ENCODE measurements around the gene PRDM16.

Gene PRDM16

DNA sequence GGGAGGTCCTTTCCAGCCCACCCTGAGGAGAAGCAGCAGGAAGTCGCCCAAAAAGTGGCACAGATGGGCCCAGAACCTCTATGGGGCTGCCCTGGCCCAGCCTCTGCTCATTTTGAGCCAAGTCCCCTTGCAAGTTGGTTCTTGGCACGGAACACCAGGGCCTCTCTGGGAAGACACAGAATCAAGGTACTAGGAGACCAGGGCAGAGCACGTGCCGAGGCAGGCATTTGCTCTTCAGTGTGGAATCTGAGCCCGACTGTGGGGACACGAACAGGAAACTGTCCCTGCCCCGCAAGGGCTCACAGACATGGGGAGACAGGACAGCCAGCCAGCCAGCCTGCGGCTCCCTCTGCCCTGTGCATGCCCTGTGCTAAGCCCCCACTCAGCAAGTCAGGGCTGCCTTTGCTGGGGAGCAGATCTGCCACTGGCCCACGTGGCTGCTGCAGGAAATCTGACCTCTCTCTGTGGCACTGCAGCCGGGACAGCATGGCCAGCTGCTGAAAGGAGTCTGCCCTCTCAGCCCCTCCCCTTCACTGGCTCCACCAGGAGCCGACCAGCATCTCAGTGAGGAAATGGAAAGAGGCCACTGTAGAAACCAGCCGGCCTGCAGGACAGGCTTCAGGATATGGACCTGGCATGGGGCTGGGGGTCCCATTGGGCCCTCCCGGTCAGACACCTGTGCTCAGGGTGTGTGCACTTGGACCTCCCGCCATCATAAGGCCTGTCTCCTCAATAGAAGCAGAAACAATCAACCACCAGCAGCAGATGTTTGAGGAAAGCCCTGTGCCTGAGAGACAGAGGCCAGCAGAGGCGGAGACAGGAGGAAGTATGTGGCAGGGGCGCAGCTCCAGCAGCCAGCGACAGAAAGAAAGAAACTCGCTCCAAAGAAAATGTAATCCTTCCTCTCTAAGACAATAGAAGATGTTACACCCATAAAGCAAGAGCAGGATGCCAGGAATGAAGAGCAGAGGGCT, 389.2 kb downstream of the PRDM16 start:
- DNase-seq = no peak

GRCh38 chr1:3459051-3459908, 390.3 kb downstream of the PRDM16 start:
- DNase-seq = no peak

DNA sequence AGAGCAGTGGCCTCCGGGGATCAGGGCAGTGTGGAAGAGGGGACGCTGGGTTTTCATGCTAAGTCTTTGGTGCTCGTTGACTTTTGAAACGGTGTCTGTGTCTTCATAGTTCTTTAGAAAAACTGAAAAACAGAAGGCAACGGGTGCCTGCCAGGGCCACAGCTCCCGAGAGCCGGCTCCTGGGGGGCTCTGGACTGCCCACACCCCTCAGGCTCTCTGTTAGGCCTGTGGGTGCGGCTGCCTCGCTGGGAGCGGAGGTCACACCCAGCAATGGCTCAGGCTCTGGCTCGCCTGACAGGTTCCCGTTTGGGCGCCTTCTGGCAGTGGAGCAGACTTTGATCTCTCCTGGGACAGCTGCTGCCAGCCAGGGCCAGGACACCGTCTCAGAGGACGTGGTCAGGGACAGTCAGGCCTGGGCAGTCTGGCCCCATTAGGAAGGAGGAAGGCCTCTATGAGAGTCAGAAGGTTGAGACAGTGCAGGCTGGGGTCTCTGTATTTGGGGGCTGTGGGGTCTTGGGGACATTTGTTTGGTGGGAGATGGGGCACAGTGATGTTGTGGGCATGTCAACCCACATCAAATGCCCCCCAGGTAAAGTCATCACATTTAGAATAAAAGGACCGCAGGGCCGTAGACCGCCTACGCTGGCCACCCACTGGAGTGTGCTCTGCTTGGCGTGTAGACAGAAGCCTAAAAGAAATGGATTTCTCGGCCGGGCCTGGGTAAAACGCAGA, 391.1 kb downstream of the PRDM16 start:
- DNase-seq = no peak

DNA sequence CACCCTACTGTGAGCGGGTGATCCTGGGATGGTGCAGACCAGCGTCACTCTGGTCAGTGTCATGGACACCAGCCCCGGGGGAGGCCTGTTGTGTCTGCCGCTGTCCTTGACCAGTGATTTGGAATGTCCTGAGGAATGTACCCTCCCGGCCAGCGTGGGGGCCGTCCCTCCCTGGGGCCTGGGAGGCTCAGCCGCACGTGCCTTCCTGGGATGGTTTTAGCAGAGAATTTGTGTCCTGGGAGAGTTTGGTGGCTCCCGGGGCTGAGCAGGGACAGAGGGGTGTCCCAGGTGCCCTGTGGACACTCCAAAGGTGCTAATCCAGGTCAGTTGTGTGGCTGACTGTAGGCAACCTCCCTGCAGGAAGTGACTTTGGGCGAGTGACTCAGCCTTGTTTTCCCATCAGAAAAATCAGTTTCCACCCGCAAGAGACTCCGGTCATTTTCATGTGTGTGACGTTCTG, 391.7 kb downstream of the PRDM16 start:
- DNase-seq = no peak

GRCh38 chr1:3461238-3461933, 392.4 kb downstream of the PRDM16 start:
- no peak for DNase-seq

DNA sequence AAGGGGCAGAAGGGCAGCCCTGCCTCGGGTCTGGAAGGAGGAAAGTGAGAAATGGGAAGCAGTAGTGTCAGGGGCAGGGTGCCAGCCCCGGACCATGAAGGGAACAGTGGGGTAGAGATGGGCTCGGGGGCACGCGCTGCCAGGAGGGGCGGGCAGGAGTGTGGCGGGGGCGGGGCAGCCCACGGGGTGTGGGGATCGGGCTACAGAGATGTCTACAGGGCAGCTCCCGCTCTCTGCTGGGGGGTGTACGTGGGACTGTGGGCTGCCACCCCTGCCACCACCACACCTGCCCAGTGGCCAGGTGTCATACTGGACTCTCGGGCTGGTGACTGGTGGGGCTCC, 392.9 kb downstream of the PRDM16 start:
- no peak for DNase-seq

- DNase-seq = no peak
Measured at GRCh38 chr1:3462356-3463012, 393.5 kb downstream of the PRDM16 start.

DNA sequence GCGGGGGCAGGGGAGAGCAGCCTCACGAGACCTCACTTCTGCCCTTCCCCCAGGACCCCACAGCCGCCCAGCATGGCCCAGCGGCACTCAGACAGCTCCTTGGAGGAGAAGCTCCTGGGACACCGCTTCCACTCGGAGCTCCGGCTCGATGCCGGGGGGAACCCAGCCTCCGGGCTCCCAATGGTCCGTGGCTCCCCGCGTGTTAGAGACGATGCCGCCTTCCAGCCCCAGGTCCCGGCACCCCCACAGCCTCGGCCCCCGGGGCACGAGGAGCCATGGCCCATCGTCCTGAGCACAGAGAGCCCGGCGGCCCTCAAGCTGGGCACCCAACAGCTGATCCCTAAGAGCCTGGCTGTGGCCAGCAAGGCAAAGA, 394.0 kb downstream of the PRDM16 start:
- no peak for DNase-seq

GRCh38 chr1:3463408-3463863, 394.4 kb downstream of the PRDM16 start:
- DNase-seq = no peak

DNA sequence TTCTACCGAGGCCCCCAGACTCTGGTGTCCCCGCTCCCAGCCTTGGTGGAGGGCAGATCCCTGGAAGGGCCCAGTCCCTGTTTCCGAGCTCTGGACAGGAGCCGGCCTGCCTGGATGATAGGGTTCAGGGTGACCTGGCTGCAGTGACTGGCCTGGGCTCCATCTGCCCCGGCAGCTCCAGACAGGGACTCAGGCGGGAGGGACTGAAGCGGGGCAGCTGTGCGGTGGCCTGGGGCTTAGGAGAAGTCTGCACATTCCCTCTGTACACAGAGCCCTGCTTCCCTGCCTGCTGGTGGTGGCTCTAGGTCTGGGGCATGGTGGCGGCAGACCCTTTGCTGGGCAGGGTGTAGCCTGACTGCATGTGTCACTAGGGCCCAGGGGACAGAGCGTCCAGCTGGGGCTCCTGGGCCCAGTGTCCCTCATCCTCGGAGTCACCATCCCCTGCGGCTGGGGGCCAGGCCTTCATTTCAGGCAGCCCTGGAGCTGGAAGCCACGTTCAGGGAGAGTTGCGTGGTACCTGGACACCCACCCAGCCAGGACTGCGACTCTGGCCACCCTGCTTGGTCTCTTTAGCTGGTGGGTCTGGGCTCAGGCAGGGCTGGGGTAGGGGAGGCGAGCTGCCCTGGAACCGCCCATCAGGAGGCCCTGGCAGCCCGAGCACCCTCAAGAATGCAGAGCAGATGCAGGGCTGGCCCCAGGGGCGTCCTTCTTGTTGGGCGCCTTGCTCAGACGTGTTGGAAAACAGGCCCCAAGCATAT, 395.1 kb downstream of the PRDM16 start:
- DNase-seq = no peak

- no peak for DNase-seq
Measured at GRCh38 chr1:3464649-3465025, 395.6 kb downstream of the PRDM16 start.

DNA sequence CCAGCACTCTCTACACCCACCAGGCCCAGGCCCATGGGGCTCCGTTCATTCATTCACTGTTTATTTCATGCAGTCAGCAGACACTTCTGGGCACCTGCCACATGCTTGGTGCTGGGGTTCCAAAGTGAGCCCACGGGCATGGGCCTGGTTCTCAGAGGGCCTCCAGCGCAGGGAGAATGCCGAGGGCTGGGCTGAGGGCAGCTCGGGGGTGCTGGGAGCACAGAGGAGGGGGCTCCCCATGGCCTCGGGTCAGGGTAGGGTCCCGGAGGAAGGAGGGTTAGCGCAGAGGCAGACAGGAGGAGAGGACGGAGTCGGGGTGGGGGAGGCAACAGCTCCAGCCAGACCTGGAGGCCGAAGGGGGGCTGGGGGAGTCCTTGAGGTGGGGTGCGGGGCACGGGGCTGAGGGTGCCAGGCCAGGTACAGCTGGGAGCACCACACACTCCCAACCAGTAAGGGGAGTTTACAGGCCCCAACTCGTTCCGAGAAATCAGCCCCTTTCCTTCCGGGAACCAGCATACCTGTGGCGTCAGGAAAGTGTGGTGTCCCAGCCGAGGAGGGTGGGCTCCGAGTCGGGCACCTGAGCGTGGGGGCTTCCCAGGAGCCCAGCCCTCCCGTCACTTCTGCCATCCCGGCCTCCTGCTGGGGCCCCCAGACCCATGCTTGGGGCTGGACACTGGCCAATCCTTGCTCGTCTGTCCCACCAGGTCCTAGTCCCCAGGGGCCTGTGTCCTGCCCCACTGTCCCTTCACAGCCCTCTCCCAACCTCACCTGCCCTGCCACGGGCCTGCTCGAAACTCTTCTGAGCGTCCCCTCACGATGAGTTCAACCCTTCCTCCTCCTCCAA, 396.3 kb downstream of the PRDM16 start:
- no peak for DNase-seq

- DNase-seq = no peak
Measured at GRCh38 chr1:3465935-3466321, 396.9 kb downstream of the PRDM16 start.

- DNase-seq = no peak
Measured at GRCh38 chr1:3466366-3467075, 397.5 kb downstream of the PRDM16 start.

DNA sequence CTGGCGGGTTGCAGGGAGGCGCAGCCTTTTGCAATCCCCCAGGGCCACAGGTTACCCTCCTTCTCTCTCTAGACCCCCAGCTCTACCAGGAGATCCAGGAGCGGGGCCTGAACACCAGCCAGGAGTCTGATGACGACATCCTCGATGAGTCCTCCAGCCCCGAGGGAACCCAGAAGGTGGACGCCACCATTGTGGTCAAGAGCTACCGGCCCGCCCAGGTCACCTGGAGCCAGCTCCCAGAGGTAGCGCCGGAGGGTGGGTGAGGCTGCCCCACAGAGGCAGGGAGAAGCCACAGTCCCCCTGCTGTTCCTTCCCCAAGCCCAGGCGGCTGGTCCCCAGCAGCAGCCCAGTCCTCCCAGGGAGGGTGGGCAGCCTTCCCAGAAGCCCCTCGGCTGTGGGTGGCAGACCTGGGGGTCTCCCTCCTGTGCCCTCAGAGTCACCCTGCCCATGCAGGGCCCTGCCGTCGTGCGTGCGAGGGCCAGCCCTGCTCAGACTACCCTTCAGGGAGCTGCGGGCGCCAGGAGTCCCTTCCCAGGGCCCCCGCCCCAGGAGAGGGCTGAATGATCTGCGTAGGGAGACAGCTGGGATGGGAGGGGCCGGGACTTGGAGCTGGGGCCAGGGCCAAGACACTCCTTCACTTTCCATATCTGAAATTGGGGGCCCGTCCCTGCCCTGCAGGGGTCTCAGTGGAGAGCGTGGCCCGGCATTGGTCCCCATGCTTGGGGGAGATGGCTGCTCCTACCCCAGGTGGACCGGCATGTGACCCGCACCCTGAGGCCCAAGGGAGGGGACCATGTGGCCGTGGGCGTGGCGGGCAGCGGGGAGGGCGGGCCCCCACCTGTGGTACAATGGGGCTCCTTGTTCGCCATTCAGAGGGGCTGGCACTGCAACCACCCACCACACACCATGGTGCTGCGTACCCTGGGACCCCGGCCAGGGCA, 398.4 kb downstream of the PRDM16 start:
- no peak for DNase-seq

GRCh38 chr1:3468236-3469103, 399.5 kb downstream of the PRDM16 start:
- DNase-seq = no peak
